ENCODE results near the gene RNF169.
A peak's percentile ranks its signal among the peaks of the same experiment; 100 is the strongest.

The RNF169 gene, protein sequence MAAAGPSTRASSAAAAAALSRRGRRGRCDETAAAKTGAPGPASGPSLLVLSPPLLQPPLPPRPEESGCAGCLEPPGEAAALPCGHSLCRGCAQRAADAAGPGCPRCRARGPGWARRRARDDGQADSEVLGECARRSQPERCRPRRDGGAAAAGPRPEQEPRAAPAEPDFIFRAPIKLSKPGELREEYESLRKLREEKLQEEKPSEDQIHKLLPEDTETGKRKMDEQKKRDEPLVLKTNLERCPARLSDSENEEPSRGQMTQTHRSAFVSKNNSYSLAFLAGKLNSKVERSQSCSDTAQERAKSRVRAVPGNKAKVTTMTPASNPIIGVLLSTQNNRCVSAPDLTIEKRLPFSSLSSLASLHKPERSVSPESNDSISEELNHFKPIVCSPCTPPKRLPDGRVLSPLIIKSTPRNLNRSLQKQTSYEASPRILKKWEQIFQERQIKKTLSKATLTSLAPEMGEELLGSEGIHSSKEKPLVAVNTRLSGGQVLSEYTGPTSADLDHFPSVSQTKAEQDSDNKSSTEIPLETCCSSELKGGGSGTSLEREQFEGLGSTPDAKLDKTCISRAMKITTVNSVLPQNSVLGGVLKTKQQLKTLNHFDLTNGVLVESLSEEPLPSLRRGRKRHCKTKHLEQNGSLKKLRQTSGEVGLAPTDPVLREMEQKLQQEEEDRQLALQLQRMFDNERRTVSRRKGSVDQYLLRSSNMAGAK

DNA sequence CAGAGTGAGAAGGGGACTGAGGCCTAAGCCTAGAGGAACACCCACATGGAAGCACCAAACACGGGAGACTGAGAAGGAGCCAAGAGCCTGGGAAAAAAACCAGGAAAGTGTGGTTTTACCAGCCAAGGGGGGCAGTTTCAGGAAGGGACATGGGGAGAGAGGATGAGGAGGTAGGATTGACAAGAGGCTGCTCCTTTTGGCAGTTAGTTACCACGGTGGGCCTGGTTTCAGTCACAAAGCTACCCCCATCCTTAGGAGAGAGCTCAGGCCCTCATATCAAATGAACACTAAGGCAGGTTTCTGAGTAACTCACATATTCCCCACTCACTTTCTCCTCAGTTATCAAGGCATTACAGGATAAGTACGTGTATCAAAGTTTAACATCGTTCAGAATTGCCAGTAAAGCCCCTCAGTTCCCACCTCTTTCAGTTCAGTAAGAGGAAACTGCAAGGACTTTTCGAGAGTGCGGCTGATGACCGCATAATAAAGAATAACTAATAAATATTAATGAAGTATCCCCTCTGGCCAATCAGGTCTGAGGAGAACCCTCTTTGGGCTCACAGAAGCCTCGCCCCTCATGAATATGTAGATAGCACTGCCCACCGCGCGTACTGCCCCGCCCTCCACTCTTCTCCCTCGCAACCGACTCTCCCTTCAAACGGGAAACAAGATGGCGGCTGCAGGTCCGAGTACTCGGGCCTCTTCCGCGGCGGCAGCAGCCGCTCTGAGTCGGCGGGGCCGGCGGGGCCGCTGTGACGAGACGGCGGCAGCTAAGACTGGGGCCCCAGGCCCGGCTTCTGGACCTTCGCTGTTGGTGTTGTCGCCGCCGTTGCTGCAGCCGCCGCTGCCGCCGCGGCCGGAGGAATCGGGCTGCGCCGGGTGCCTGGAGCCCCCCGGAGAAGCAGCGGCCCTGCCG, at the start of gene RNF169:
Gene RNF169 (plus strand): TSS at position 639 of the 916 bp plus-strand sequence. CDS start 32 bp downstream, at position 671.
- DNase-seq: peak; percentile 91

DNA sequence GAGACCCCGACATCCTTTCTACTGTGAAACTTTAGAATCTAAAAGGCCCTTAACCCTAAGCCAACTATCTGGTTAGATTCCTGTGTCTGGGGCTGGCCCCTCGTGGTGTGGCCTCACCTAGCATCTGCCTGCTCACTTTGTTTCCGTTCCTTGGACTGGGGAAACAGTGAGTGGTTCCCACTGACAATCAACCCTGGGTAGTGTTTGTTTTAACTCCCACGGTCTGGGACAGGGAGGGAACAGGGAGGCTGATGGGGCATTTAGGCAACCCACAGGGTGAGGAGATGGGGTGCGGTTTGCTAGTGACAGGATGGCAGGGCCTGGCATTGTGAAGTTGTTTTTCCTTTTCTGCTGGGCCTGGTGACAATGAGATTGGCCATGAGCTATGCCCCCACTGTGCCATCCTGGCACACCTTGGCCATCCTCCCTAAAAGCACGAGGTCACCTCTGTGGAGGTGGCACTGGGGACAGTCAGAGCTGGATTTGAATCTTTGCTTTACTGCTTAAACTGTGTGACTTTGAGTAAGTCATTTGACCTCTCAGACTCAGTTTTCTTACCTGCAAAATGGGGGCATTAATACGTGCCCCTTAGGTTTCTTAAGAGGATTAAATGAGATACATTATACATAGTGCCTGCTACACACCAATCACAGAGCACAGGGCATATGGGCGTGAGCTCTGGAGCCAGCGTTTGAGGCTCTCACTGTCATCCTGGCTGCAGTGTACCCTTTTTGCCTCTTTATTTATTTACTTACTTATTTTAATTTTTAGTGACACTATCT, 48.8 kb upstream of the RNF169 start:
- no peak for DNase-seq

DNA sequence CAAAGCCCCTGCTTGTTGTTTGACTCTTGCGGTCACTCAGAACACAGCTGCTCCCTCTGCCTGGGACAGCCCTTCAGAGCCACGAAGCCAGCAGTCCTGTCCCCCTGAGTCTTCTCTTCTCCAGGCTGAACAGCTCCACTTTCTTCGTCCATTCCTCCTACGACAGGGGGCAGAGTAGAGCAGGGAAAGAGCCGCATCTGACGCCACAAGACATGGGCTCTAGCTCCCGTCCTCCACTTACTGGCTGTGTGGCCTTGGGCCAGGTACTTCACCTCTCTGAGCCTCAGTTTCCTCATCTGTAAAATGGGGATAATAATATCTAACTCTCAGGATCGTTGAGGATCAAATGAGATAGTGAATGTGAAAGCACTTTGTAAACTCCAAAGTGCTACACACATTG, 47.3 kb upstream of the RNF169 start:
- no peak for DNase-seq

DNA sequence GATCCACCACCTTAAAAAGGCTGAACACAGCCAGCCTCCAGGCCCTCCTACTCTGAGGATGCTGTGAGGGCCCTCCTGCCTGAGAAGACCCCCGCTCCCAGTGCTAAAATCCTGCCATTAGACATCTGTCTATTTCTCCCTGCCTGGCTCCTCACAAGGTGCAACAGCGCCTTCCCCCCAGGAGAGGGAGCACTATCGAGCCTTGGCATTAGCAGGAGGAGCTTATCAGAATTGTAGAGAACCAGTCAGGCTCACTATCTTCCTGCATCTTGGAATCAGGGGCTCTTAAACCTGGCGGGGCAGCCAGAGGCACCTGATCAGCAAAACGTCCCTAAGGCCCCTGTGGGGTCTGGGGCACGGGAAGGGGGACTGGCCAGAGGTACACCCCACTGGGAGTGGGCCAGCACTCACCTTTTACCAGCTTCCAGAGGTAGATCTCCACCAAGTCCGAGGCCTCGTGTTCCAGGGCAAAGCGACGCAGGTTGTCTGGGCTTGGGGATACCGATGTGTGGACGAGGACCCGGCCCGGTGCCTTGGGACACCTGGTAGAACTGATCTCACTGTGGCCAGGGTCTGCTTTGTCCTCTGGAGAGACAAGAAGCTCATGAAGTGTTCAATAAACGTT, 46.2 kb upstream of the RNF169 start:
- DNase-seq: peak; percentile 40 to 58

DNA sequence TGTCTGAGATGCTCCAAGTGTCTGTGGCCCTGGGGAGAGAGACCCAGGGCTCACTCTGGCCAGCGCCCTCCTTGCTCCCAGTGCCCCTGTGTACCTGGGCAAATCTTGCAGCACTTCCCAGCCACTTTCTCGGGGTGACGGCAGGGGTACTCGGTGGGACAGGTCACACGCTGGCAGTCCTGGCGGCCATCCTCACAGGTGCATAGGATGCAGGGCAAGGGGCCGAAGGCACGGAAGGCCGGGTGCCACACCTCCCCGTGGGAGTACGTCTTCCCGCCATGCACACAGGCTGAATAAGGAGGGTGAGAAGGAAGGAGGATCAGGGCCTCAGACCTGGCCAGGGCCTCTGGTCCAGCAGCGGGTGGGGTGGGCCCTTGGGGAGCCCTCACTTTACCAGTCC, 45.4 kb upstream of the RNF169 start:
- no peak for DNase-seq

DNA sequence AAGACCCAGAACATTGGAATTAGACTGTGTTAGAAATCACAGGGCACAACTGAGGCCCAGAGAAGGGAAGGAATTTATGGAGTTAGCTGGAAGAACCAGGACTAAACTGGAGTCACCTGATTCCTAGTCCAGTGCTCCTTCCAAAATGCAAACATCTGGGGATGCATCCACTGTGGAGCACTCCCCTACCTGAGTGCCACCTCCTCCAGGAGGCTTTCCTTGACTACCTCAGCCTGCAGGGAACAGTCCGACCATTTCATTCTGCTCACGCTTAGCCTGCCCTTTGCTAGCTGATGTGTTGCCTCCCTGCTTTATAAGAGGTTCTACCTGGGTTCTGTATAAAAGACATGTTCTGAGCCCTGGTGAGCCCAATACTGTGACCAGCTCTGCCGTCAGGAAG, 41.5 kb upstream of the RNF169 start:
- no peak for DNase-seq

DNA sequence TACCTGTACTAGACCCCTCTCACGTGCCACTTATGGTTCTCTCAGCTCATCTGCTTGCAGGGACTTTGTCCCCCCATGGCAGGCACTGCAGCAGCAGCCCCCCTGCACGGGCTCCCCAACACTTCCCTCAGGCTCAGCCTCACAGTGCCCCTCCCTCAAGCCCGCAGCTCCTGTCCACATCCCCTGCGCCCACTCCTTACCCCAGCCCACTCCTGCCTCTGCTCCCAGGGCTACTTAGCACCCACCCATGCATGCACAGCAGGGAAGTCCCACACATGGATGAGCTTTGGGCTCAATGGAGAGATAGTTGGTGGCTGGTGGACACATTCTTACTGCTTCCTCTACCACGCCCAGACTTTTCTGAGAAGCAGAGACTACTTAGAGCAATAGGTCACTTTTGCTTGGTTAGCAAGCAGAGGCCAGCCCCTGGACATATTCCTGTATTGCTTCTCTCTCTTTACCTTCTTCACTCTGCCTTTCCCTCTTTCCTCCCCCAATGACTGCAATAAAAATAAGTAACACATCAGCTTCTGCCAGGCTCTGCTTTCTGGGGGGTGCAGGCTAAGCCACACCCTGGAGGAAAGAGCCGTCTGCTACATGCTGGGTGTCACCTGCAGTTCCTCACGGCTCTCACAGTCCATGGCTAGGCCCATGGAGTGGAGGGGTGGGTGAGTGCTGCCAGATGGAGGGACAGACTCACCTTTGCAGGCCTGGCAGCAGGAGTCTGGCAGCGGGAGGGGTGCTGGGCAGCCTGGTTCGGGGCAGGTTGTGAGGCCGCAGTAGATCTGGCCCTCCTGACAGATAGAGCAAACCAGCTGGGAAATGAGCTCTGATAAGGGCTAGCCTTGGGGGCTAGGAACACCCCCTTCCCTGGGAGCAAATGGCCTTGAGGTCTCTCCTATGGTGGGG, 40.8 kb upstream of the RNF169 start:
- DNase-seq: no peak

DNA sequence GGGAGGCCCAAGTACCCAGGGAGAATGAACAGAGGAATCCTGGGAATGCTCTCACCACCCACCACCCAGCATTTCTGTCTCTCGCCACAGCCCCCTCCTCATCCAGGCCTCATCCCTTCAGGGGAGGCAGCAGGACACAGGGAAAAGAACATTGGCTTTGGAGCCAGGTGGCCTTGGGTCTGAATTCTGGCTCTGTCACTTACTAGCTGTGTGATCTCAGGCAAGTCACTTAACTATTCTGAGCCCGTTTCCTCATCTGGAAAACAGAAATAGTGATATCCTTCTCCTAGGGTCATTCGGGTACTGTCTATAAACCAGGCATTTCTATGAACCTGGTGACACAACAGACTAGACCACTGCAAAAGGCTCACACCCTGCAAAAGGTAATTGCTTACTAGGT, 39.5 kb upstream of the RNF169 start:
- no peak for DNase-seq

DNA sequence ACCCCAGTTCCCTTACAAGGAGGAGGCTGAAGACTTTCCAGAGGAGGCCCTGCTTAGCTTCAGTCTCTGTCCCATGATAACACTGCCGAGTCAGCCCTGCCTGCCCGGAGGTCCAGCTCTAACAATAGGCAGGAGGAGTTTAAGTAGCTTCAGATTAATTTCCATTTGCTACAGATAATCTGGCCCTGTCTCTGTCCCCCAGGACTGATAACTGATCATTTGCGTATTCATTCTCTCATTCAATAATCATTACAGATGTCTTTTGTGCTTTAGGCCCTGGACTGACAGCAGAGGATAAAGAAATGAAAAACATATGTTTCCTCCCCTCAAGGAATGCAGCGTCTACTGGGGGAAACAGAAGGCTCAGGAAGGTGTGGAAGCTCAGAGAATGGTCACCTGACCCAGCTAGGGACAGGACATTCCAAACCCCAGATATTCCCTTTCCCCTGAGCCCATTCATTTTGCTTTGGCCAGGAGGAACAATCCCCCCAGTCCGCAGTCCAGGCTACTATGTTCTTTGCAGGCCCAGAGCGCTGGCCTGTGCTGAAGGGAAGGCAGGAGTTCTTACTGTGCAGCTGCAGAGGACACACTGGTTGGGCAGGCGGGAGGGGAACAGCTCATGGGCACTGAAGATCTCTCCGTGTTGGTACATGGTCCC, 38.2 kb upstream of the RNF169 start:
- DNase-seq: no peak

DNA sequence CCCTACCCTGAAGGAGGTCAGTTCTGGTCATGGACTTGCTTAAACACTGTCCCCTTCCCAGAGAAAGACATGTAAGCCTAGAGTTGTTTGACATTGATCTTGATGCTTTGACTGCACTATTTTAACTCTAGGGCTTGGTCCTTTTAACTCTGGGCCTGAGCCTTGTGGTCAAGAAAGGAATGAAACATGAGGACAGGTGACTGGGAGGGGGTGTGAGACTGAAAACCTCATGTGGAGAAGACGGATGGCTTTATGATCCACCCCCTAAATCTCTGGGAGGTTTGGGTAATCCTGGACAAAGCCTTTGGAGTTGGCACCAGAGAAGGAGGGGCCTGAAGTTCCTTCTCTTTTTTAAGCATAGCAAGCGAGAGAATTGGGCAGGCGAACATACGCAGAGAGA, 35.0 kb upstream of the RNF169 start:
- no peak for DNase-seq

DNA sequence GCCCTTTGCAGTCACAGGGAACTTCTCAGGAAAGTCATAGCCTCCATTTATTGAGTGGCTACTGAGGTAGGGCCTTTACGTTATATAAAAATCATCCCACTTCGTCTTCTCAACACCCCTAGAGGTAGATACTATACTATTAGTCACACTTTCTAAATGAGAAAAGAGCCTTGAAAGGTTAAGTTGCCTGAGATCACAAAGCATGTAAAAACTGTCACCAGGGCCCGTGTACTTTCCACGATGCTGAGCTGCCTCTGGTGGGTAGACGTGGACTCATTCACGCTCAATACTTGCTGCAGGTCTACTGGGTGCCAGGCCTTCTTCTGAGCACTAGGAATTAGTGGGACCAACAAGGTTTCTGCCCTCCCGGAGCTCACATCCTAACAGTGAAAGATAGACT, 33.7 kb upstream of the RNF169 start:
- DNase-seq: no peak

DNA sequence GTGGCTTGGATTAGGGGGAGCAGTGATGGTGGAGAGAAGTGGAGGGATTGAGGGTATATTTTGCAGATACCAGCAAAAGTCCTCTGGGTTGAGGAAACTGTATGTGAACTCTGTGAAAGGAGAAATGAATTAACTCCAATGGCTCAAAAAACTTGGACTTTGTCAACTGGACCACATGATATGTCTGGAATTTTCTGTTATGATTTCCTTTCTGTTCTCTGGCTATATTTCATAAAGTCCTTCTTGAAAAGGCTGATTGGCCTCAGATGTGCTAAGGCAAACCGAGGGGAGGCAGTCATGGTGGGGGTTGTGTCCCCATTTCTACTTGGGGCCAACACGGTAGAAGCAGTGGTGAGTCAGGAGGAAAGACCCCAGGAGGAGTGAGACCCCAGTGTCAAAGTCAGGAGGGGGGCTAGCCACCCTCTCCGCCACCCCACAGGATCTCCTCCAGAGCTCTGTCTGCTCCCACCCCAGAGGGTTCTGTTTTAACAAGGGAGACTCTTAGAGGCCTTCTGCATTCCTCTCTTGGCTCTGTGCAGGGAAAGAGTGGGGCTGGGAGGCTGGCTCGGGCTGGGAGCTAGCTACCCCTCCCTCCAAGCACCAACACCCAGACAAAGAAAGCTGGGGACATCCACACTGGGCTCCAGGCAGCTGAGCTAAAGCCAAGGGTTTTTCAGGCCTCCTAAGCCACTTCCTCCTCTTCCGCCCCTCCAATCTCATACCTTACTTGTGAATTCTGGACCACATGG, 31.3 kb upstream of the RNF169 start:
- no peak for DNase-seq

DNA sequence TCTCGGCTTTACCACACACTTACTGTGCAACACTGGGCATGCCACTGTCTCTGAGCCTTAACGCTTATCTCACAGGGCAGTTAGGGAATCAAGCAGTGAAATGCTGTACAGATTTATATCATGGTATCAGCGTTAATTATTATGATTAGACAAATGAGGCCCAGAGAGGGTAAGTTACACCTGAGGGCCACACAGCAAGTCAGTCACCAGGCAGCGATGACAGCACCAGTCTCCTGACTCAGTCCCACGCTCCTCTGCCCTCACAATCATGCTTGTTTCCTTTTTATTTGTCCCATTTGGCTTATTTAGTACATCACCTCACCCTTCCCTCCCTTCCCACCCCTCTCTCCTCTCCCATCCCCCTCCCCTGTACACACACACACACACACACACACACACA, 29.6 kb upstream of the RNF169 start:
- DNase-seq: no peak

DNA sequence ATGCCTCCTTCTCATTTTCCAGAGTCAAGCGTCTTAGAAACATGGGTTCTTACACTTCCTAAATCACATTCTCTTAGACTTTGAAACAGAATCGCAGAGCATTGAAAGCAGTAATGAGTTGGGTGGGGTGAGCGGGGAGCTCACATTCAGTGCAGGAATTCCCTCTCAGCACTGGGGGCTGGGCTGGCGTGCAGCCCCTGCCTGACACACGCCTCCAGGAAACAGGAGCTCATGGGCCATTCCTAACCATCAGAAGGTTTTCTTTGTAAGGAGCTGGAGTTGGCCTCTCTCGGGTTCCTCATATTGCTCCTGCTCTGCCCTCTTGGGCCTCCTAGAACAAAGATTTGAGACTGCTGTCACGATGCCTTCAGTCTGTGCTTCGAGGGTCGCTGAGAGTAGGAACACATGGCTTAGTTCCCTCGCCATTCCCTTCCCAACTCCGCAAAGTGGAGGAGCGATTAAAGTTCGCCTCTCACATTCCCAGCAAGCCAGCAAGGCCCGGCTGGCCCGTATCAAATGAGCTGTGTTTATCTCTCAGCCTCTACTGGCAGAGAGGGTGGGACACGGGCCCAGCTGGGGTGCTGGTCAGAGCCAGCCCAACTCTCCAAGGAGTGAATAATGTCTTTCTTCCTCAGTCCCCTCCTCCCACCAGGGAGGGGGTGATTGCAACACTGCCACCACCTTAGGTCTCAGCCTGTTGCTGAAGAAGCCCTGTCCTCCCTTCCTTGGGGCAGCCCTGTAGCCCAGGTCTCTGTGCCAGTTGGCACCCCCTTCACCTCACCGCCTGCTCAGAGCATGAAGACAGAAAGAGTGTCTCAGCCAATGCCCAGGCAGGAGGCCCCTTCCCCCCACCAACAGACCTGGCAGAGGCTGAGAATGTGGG, 27.8 kb upstream of the RNF169 start:
- DNase-seq: no peak

DNA sequence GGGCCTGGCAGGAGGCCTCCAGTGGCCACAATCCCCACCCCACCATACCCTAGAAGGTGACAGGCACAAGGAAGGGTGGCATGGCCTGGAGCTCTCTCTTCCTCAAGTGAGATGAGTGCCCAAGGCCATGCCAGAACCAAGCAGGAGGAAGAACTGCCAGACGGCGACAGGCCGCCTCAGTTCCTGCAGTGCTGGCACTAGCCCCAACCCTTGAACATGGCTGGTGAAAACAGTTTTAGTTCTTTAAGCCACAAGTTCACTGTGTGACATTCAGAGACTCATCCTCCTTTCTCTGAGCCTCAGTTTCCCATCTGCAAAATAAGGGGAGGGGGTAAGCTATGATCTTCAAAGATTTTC, 27.2 kb upstream of the RNF169 start:
- DNase-seq: no peak

DNA sequence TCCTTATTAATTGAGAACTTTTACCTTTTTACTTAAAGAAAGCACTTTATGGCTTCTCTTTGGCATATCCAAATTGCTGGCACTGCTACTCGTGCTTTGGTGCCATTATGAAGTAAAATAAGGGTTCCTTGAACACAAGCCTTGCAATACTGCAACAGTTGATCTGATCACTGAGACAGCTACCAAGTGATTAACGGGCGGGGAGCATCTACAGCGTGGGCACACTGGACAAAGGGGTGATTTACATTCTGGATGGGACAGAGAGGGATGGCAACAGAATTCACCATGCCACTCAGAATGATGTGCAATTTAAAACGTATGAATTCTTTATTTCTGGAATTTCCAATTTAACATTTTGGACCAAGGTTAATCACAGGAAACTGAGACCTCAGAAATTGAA, 25.1 kb upstream of the RNF169 start:
- DNase-seq: no peak

DNA sequence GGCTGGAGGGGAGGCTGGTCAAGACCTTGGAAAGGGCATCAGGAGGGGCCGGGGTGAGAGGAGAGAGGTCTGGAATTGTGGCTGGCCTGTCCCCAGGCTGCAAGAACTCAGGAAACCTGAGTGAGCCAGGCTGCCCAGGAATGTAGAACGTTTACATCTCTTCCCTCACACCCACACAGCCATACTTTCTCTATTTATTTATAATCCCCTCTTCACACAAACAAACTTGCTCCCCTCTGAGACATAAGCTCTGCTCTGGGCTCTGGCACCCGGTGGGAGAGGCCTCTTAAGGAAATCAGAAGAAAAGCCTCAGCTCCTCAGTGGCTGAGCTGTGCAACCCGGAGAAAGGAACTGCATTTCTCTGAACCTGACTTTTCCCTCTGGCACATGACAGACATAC, 22.9 kb upstream of the RNF169 start:
- no peak for DNase-seq

DNA sequence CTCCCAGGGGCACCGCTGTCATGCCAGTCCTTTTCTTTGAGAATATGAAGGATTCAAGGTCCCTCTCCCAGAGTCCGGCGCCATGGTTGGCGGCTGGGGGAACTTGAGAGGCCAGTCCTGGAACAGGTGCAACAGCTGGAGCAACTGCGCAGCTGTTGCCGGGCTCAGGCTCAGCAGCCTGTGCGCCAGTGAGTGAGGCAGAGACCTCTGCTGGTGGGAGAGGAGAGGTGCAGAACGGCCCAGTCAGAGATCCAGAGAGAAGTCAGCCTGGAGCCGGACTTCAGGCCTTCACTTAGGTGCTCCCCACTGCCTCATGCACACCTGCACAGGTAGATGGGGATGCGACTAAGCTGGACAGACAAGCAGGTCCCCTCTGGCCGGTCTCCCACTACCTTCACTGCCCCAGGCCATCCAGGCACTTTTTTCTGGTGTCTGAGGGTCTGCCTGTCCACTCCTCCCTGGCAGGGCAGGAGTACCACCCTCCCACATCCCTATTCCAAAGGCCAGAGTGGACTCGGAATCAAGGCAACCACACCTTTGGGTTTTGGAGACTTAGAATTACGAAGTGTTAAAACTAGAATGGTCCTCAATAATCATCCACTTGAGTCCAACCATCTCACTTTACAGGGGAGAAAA, 22.0 kb upstream of the RNF169 start:
- DNase-seq: peak; percentile 48 to 54
